Activated effector memory CD4-positive, alpha-beta T cell treated with Interleukin-2 at 50 U/mL for 16 hours (primary cell): ENCODE data around the gene SORCS3.

Experiments used
- DNase-seq: peaks from one replicate; pipeline ENCODE4 v3.0.0-alpha.2; 2020

The SORCS3 gene

DNA sequence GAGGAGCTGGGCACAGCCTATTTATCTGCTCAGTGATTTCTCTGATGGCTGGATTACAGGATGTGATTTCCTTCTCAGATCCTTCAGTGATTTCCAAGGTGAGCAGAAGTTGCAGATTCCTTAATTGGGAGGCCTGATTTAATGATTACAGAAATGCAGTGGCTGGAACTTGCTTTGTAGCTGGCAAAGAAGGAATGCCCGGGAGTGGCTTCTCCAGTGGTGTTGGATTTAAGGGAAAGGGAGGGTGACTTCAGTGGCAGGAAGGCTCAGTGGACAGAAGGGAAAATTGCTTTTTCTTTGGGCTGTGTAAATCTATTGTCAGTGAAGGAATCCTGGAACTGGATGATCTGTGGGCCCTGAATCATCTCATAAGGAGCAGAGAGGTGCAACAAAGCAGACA lies 5.1 kb downstream of the SORCS3 start:
- DNase-seq: no peak

DNA sequence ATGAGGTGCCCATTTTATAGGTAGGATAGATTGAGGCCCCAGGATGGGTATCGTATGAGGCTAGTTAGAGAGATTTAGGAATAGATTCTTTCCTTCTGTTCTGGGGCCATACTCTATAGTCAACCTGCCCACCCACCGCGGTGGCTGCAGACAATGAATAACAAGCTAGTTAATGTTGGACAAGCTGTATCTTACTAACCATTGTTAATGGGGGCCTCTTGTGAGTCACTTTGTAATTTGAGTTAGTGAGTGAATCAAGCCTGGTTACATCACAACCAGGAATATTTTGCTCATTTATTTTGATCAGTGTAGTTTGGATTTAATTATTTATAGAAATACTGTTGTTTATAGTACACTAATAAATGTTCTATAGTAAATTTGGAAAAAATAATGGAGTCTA lies 7.3 kb downstream of the SORCS3 start:
- no peak for DNase-seq

DNA sequence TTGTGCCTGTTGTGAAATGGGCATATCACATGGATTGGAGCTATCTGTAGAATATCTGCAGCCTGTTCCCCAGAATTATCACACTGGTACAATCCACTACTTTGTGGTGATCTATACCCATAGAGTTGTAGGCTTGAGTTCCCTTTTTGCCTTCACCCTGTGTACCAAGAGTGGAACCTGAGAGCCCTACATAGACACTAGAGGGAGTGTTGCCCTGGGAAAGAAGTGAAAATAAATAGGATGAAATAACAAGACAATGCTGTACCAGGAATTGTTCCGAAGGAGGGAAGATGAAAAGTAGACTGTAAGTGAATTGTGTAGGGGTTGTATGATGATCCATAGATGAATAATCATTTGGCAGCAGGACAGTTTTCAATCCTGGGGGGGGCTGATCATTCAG lies 9.0 kb downstream of the SORCS3 start:
- no peak for DNase-seq

DNA sequence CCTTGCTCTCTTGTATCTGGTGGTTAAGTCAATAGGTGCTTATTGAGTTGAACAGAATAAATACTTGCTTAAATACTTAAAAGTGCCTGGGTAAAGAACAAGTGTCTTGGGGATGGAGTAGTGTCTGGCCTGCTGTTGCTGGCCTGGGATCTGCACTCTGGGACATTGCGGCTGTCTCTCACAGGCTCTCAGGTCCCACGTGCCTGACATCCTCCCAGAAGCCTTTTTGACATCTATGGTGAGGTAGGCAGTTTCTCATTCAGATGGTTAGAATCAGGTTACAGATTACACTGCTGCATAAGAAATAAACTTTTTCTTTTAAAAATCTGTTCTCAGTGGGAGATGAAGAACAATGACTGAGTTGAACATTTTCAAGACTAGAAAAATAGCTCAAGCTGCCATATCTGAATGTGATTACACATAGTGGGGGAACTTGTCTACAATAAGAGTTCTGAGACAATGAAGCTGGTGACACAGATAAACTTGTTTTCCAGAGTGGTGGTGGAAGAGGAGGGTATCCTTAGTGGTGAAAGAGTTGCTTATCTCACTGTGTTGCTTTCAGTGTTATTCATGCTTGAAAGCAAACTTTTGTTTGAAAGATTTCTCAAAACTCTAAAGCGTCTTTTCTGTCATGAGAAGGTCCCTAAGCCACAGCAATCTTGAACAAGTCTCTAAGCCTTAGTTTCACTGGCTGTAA lies 9.7 kb downstream of the SORCS3 start:
- no peak for DNase-seq

DNA sequence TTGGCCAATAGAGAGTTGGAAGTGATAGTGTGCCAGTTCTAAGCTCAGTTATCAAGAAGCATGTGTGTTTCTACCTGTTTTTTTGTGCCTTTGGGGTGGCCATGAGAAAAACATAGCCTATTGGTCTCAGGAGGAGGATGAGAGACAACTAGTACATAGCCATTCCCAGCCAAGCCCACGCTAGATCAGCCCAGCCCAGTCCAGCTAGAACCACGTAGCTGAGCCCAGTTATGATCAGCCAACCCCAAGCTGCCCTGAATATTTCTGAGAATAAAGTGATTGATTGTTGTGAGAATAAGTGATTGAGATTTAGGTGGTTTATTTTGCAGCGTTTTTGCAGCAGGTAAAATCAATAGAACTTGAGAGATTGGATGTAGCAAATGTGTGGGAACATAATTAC lies 15.9 kb downstream of the SORCS3 start:
- no peak for DNase-seq

DNA sequence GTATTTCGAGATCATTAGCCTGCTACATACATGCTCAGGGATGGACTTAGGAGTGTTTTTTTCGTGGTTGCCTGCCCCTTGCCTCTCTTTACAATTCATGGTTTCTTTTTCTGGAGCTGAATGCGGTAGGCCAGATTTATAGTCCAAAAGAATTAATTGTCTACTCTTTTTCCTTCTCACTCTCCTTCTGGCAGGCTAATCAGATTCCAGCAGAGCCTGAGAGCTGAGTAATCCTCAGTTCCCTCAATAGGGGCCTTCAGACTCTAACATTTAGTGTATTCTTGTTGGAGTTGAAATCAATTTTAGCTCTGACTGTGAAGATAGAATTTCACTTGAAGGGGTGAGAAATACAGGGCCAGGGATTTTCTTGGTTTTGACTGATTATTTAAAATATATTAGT lies 16.4 kb downstream of the SORCS3 start:
- DNase-seq: no peak

DNA sequence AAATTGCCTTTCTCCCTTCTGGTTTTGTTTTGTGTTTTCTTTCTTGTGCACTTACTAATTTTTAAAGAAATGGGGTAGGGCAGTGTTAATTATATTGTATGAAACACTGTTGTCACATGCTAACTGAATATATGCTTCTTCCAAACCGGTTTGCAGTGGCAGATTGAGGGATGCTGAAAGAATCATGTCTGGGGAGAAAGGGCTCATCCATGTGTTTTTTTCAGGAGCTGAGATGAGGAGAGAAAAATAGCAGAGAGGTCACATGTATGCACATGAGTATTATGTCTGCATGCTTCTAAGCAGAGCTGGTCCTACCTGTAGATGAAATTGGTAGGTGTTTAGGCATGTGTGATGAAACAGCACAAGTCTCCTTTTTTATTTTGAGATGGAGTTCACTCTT lies 17.0 kb downstream of the SORCS3 start:
- DNase-seq: no peak

DNA sequence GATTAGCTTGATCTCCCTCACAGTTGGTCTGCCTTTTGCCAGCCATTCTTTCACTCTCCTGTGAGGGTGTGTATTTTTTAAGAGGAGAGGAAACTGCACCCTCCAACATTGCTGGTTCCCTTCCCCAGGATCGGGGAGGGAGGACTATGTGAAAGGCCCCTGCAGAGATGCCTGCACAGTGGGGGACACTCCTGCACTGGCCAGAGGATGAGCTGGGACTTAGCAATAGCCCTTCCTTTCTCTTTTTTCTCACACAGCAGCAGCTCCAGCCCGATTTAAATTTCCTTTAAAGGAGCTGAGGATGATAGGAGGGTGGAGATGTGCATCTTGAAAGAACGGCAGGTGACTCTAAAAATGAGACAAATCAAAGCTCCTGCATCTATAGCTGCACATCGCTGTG lies 18.7 kb downstream of the SORCS3 start:
- DNase-seq: no peak

DNA sequence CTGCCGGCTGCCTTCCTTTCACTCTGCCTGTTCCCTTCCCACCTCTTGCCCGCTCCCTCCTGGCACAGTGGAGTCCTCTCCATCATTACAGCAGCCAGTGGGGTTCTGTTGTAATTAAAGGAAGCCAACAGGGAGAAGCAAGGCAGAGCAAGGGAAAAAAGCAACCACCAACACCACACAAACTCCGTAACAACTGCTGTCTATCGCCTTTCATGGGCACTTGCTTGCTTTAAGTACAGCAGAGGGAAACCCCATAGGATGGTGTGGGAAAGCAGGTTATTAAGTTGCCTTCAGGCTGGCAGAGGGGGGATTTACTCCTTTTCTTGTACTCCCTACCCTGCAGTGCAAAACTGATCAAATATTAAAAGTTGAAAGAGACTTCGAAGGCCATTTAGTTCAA lies 22.0 kb downstream of the SORCS3 start:
- no peak for DNase-seq

DNA sequence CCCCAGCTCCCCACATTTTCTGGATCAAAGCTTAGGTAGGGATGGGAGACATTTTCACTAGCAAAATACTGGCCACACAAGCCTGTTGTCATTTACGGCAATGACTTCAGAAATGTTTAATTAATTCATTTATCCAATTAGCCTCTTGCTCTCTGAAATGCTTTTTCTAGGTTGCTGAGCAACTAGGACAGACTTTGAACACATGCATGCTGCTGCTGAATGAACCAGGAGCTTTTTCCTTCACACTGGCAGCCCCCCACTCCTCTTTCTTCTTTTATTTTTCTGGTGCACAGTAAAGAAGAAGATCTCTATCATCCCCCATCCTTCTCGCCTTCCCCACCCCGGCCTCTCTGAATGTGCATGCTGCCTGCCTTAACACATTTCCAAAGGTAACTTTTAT lies 22.5 kb downstream of the SORCS3 start:
- no peak for DNase-seq

DNA sequence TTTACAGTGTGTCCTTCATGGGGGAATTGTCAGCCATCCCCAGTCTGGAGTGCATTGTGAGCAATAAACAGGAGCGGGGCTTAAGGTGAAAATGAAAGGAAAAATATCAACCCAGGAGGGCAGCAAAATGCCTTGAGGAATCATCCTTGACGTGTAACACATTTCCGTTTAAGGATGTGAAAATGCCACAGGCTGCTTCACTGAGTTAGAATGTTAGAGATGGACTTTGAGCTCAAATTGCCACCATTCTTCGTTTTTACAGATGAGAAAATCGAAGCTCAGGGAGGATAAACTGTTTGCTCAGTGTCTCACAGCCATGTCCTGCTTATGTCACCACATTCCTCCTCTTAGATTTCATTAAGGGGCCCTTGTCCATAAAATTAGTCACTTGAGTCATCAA lies 23.1 kb downstream of the SORCS3 start:
- DNase-seq: no peak

DNA sequence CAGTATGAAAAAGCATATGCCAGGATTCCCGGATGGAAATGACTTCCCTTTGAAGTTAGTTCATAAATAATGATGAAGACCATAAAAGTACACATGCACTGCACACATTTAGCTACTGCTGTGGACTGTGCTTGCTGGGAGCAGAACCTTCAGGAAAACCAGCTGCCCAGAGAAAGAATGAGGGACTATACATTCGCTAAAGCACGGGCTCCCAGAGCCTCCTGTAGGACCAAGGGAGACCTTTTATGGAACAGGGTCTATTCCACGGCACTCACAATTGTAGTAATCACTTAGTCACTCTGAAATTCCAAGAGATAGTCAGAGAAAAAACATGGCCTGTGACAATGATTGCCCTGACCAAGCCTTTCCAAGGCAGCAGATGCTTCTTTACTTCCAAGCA lies 24.1 kb downstream of the SORCS3 start:
- DNase-seq: no peak

DNA sequence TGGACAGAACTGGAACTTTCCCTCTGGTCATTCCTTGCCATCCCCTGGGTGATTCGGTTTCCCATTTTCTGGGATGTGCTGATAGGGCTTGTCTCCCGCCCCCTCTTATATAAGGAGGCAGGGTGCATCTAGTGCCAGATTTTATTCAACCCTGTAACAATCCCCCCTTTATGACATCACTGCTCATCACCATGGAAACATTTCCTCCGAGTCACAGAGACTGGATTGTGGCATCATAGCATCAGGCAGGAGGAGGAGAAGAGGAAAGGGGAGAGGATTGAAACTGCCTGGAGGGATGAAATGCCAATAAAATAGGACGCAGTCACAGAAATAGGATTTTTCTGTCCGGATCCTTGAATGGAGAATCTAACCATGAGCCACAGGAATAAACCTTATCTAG lies 25.0 kb downstream of the SORCS3 start:
- no peak for DNase-seq

DNA sequence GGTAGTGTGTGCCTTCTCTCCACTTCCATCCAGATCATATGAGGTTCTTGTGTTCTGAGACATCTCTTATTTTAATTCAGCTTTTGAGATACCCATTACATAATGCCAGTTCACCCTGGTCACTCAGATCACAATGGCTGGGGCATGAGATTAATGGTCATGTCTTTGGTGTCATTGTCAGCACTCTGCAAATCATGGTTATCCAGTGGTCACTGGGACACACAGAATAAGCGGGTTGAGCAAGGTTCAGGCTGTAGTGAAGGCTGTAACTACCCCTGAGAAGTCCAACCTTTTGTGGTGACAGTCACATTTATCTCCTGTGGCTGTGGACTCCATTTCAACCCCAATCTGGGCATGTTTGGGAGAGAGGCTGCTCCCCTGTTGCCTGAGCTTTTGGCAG lies 35.8 kb downstream of the SORCS3 start:
- DNase-seq: no peak

DNA sequence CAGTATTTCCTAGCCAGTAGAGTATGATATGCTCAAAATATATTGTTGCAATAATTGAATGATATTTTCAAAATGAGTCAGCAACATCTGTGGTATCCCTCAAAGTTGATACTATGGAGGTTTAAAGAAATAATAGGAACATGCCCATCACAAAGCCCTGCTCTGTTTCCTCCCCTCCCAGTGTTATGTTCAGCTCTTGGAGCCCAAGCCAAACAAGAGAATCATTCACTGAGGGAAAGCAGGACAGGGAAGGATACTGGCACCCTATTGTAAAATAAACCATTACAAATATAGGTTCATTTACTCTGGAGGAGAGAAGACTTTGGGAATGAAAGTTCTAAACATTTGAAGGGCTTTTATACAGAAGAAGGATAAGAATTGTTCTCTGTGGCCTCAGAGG lies 37.6 kb downstream of the SORCS3 start:
- DNase-seq: no peak

DNA sequence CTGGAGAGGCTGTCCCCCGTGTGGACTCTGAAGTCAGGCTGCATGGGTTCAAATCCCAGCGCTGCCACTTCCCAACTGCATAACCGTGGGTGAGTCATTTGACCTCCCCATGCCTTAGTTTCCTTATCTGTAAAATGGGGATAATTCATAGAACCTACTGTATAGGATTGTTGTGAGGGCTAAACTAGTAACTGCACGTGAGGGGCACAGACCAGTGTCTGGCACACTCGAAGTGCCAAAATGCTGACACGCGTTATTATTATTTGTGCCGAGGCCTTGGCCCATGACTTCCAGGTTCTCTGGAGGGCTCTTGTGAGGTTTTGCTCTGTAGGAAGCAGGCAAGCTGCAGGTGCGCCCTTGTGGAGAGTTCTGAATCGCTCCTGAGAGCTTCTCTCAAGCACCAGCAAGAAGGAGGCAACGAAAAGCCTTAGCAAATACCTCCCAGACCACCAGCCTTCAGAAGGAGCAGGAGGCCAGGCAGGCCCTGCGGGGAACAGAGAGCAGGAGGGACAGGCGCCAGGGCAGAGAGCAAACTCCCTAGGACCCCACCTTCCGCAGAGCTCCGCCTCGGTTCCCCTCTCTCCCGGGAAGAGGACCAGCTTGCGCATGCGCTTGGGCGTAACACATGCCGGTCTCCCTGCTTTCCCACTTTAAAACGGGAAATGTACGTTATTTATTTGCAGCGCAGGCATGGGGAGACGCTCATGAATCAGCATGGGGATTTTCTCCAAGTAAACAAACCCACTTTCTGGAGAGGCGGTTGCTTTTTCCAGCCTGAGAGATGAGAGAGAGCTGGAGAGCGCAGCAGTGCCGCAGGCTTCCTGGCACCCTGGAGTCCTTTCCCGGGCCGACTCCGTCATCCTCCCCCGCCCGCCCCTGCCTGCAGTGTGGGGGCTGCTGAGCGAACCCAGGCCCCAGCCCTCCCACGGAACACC lies 39.6 kb downstream of the SORCS3 start:
- DNase-seq: no peak

DNA sequence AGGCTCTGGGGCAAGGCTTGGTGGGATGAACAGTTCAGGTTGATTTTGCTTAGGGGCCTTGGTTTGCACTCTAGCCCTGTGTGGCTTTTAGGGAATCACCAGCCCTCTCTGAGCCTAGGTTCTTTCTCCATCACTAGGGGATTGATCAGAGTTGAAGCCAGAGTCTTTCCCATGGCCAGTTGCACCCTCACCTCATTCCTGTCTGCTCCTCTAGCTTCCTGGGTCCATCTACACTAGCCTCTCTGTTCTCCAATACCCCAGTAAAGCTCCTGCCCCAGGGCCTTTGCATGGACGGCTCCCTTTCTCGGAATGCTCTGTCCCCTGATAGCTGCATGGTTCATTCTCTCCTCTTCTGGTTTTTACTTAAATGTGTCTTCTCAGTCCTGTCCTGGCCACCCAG lies 40.4 kb downstream of the SORCS3 start:
- DNase-seq: no peak

DNA sequence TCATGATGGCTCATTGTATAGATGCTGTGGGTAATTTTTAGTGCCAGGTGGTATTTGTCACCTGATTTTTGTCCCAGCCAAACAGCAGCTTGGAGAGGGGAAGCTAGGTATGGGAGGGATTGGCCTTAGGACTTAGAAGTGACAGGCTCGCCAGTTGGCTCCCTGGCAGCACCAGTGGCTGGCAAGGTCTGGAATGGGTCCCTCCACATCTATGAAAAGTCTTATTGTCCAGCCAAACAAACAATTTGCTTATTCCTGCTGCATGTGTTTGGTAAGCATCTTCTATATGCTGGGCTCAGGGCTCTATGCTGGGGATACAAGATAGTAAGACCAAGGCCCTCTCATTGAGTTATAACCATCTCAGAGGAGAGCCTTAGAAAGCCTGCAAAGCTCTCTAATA lies 42.5 kb downstream of the SORCS3 start:
- DNase-seq: no peak

DNA sequence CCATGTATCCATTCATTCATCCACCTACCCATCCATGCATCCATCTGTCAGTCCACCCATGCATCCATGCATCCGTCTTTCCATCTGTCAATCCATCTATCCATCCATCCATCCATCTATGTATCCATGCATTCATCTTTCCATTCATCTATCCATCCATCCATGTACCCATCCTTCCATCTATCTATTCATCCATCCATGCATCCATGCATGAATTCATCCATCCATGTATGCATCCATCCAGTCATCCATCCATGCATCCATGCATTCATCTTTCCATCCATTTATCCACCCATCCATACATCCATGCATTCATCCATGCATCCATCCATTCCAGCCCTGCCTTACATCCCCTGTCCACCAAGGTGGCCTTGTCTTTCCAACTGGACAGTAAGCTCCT lies 45.7 kb downstream of the SORCS3 start:
- DNase-seq: no peak

DNA sequence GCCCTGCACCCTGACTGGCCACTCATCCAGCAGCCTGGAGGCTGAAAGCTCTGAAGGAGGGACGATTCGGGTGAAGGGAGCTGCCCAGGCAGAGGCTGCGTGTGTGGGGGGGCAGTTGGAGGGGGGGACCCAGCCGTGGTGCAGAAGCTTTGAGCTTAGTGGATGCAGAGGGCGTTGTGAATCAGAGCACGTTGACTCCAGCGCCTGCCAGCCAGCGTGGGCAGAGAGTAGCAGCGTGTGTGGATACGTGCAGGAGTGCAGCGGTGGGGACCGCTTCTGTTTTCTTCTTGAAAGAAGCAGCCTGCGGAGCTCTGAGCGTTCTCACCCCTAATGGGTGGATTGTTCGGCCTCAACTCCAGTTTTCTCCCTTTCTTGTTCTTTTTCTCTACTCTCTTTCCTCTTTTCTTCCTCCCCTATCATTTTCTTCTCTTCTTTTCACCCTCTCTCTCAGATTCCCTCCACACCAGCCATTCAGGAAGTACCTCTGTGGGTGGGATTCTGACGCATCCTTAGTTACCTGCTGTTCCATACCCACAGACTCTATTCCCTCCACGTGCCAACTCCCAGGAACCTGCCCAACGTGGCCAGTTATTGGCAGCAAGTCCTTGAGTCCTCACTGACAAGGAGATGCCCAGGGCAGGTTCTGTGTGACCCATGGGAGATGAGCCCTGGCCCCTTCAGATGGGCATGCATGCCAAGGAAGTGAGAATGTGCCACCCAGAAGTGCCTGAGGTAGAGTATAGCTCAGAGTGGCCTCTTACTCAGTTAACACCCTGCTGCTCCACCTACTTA lies 47.4 kb downstream of the SORCS3 start:
- DNase-seq: no peak

DNA sequence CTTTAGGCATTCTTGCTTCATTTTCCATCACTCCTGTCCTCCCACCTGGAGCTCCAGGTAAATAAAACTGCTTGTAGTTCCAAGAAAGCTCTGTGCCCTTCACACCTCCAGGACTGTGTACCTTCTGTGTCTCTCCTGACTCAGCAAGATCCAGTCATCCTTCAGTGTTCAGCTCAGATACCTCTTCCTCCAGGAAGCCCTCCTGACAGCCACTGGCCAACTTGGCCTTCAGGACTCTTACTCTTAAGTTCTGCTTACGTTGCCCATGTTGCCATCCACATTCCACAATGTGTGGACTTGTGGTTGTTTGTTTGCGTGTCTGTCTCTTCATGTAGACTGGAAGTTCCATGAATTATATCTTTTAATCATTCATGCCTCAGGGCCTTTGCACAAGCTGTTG lies 48.0 kb downstream of the SORCS3 start:
- no peak for DNase-seq

DNA sequence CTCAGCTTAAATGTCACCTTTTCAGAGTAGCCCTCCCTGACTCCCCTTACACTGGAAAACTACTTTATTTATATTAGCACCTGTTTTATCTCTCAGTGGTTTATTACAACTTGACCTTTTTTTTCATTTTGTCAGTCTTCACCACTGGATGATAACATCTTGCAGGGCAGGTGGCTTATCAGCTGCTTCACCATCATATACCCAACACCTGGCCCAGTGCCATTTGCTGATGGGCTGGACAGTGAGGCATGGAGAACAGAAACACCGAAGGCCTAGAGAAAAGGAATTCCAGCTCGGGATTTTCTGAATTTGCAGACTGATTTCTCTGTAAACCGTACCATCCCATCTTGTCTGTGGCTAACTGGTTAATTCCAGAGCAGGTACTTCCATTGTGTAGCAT lies 48.5 kb downstream of the SORCS3 start:
- DNase-seq: no peak

DNA sequence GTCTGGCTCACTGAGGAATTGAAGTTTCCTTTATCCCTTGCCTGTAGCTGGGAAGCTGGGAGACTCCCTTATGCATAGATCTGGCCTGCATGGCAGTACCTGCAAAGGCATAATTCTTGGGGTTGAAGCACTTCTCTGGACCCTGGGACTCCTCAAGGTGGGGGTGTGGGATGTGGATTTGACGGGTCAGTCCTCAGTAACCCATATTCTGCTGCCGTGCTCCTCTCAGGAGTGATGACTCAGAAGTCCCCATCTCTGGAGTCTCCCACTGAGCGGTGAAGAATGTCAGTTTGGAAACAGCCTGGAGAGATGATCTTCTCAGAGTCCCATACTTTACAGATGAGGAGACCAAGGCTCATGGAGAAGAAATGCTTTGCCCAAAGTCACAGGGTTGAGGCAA lies 49.0 kb downstream of the SORCS3 start:
- DNase-seq: no peak

DNA sequence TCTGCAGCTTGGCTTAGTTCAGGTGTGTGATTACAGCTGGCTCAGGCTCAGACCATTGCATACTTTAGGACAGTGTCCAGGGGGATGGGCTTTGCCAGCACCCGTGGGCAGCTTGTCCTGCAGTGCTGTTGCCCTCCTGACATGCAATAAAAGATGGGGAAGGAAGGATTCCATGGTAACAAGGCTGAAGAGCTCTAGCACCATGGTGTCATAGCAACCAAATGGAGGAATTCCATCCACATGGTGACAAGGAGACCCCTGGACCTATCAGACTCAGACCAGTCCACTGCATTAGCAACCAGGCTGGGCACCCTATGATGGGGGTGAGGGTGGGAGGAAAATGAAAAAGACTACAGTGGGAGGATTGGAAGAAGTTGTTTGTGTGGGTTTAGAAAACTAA lies 49.9 kb downstream of the SORCS3 start:
- DNase-seq: no peak
